ENCODE data around the gene PROK1.

Gene PROK1

GRCh38 chr1:110495926-110496600 is 45.1 kb downstream of the PROK1 start:
- ChIA-PET POLR2A (interaction anchor here (0.6 to 1.8 kb wide), 3 partner anchors 68 to 289 kb away, joined by 3 to 5 read pairs (median 3); no protein-coding TSS in a partner anchor), CTCF (interaction anchor here (0.6 to 7.7 kb wide), 48 partner anchors 9 to 445 kb away, joined by 3 to 107 read pairs (median 6); partner anchors contain the start of genes KCNA10, KCNC4, LAMTOR5 and RBM15)
- no peaks in the 10 kb centered on the region for H3K36me3 ChIP-seq (ENCODE audit: control insufficient read depth in 4 of 4, insufficient read depth in 4 of 4, low read length in 3 of 4)
- no peak overlapping the region for H3K4me3 ChIP-seq (ENCODE audit: control insufficient read depth in 1 of 7, extremely low read depth in 1 of 7, insufficient read depth in 4 of 7, low read depth in 2 of 7, low read length in 6 of 7)
- WGBS (ENCODE audit: insufficient coverage): 14% methylated on average over 6 of the region's 8 CpGs
- no peaks in the 10 kb centered on the region for H3K27me3 ChIP-seq (replicated peaks in 2 of 5; ENCODE audit: control insufficient read depth in 4 of 5, insufficient read depth in 5 of 5, low read length in 4 of 5)
- H3K4me1 ChIP-seq (ENCODE audit: control extremely low read depth in 1 of 4, control insufficient read depth in 4 of 4, insufficient read depth in 4 of 4, low read length in 3 of 4): peaks cover 3 to 28% (median 23%) of the 10 kb centered on the region in 4 experiments
- no peaks in the 10 kb centered on the region for H3K9me3 ChIP-seq (ENCODE audit: control extremely low read depth in 1 of 5, control insufficient read depth in 4 of 5, insufficient read depth in 2 of 5, low read depth in 1 of 5, low read length in 4 of 5)
- H3K27ac ChIP-seq (ENCODE audit: insufficient read depth in 1 of 2, low read depth in 1 of 2, low read length in 2 of 2, poor library complexity in 1 of 2, severe bottlenecking in 2 of 2): no peak overlapping the region
- peak; percentile 81 to 90 (median 85) for DNase-seq

DNA sequence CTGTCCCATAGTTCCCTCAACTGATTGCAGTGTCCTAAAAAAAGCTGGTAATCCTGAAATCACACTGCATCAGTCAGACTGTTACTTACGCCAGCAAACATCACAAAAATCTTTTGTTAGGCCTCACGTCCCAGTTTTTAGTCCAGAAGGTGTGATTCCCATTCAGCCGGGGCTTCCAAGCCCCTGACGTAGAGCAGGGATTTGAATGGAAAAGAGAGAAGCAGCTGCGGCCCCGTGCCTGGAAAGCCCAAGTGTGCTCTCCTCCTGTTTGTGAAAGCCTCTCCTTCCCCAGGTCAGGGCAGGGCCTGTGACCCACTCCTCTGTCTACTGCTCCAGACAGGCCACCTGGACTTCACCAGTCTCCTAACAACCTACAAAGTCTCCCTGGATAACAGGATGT is 47.3 kb downstream of the PROK1 start:
- 96% methylated on average over 4 of the region's 6 CpGs for WGBS (ENCODE audit: insufficient coverage)

GRCh38 chr1:110501488-110502132 is 50.7 kb downstream of the PROK1 start:
- Histone ChIP-seq H3K4me3 (ENCODE audit: control insufficient read depth in 1 of 7, extremely low read depth in 1 of 7, insufficient read depth in 4 of 7, low read depth in 2 of 7, low read length in 6 of 7) (no peak overlapping the region), H3K9me3 (ENCODE audit: control extremely low read depth in 1 of 5, control insufficient read depth in 4 of 5, insufficient read depth in 2 of 5, low read depth in 1 of 5, low read length in 4 of 5) (no peaks in the 10 kb centered on the region), H3K4me1 (ENCODE audit: control extremely low read depth in 1 of 4, control insufficient read depth in 4 of 4, insufficient read depth in 4 of 4, low read length in 3 of 4) (peaks cover 0 to 19% (median 7%) of the 10 kb centered on the region in 4 experiments), H3K27ac (ENCODE audit: insufficient read depth in 1 of 2, low read depth in 1 of 2, low read length in 2 of 2, poor library complexity in 1 of 2, severe bottlenecking in 2 of 2) (no peak overlapping the region), H3K27me3 (replicated peaks in 2 of 5; ENCODE audit: control insufficient read depth in 4 of 5, insufficient read depth in 5 of 5, low read length in 4 of 5) (no peaks in the 10 kb centered on the region), H3K36me3 (ENCODE audit: control insufficient read depth in 4 of 4, insufficient read depth in 4 of 4, low read length in 3 of 4) (no peaks in the 10 kb centered on the region)
- 97% methylated on average over 5 of the region's 6 CpGs for WGBS (ENCODE audit: insufficient coverage)
- ChIA-PET CTCF (interaction anchor here (0.6 to 1.9 kb wide), 10 partner anchors 10 to 1260 kb away, joined by 3 to 5 read pairs (median 3); no protein-coding TSS in a partner anchor), POLR2A (no interaction called here)
- DNase-seq: no peak

More for the DNA sequence above, 47.3 kb downstream of the PROK1 start:
- DNase-seq: no peak
- ChIA-PET CTCF (interaction anchor here (0.7 to 7.7 kb wide), 10 partner anchors 8 to 296 kb away, joined by 3 to 107 read pairs (median 49); partner anchors contain the start of genes KCNC4 and LAMTOR5), POLR2A (no interaction called here)
- Histone ChIP-seq H3K36me3 (ENCODE audit: control insufficient read depth in 4 of 4, insufficient read depth in 4 of 4, low read length in 3 of 4) (no peaks in the 10 kb centered on the region), H3K27ac (ENCODE audit: insufficient read depth in 1 of 2, low read depth in 1 of 2, low read length in 2 of 2, poor library complexity in 1 of 2, severe bottlenecking in 2 of 2) (no peak overlapping the region), H3K4me3 (ENCODE audit: control insufficient read depth in 1 of 7, extremely low read depth in 1 of 7, insufficient read depth in 4 of 7, low read depth in 2 of 7, low read length in 6 of 7) (no peak overlapping the region), H3K4me1 (ENCODE audit: control extremely low read depth in 1 of 4, control insufficient read depth in 4 of 4, insufficient read depth in 4 of 4, low read length in 3 of 4) (peaks cover 3 to 32% (median 26%) of the 10 kb centered on the region in 4 experiments), H3K27me3 (replicated peaks in 2 of 5; ENCODE audit: control insufficient read depth in 4 of 5, insufficient read depth in 5 of 5, low read length in 4 of 5) (no peaks in the 10 kb centered on the region), H3K9me3 (ENCODE audit: control extremely low read depth in 1 of 5, control insufficient read depth in 4 of 5, insufficient read depth in 2 of 5, low read depth in 1 of 5, low read length in 4 of 5) (no peaks in the 10 kb centered on the region)

DNA sequence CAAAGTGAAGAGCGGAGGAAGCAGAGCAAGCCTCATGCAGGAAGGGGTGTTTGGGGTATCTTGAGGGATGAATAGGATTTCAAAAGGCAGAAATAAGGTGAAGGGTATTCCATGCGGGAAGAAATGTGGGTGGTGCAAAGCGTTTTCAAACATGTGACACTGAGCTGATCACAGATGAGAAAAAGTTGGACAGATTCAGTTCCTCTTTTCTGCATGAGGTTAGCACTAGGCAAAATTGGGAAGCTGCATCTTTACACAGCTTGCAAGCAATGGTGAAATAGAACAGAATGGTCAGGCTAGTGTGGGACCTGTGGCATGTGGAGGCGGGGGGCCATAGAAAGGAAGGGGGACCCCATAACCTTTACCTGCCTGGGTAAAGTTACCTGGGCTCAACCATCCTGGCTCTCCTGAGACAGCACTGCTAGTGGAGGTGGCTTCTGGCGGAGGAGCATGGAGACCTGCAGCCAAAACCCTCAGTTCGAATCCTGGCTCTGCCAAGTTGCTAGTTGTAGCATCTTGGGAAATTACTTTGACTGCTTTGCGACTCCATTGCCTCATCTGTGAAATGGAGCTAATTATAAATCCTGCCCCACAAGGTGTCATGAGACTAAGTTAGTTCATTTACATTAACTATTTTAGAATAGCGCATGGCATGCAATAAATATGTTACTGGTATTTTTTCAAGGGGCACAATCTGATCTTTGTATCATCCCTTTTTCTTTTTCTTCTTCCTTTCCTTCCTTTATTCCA is 51.6 kb downstream of the PROK1 start:
- ChIA-PET POLR2A (no interaction called here), CTCF (interaction anchor here (0.6 to 1.9 kb wide), 9 partner anchors 12 to 305 kb away, joined by 3 to 5 read pairs (median 3); no protein-coding TSS in a partner anchor)
- Histone ChIP-seq H3K27me3 (replicated peaks in 2 of 5; ENCODE audit: control insufficient read depth in 4 of 5, insufficient read depth in 5 of 5, low read length in 4 of 5) (no peaks in the 10 kb centered on the region), H3K4me3 (ENCODE audit: control insufficient read depth in 1 of 7, extremely low read depth in 1 of 7, insufficient read depth in 4 of 7, low read depth in 2 of 7, low read length in 6 of 7) (no peak overlapping the region), H3K4me1 (ENCODE audit: control extremely low read depth in 1 of 4, control insufficient read depth in 4 of 4, insufficient read depth in 4 of 4, low read length in 3 of 4) (peaks cover 0 to 19% (median 7%) of the 10 kb centered on the region in 4 experiments), H3K9me3 (ENCODE audit: control extremely low read depth in 1 of 5, control insufficient read depth in 4 of 5, insufficient read depth in 2 of 5, low read depth in 1 of 5, low read length in 4 of 5) (no peaks in the 10 kb centered on the region), H3K36me3 (ENCODE audit: control insufficient read depth in 4 of 4, insufficient read depth in 4 of 4, low read length in 3 of 4) (no peaks in the 10 kb centered on the region), H3K27ac (ENCODE audit: insufficient read depth in 1 of 2, low read depth in 1 of 2, low read length in 2 of 2, poor library complexity in 1 of 2, severe bottlenecking in 2 of 2) (no peak overlapping the region)
- DNase-seq: peak; percentile 27 to 69 (median 68)
- WGBS (ENCODE audit: insufficient coverage): 48% methylated on average over 6 of the region's 8 CpGs

DNA sequence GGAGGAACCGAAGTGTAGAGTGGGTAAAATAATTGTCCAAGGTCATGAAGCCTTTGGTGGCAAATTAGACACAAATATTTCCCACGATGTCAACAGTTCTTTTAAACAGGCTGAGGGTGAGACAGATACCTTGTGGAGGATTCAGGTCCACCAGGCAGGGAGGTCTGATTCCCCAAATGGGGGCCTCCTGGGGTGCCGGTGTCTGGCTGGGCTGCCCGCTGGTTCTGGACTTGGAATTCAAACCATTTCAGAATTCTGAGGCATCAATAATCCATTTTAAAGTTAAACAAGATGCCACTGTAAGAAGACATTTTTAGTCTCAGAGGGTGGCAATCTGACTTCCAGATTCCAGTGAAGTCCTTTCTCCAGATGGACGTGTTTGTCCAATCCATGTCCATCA is 52.5 kb downstream of the PROK1 start:
- no peak overlapping the region for H3K4me3 ChIP-seq (ENCODE audit: control insufficient read depth in 1 of 7, extremely low read depth in 1 of 7, insufficient read depth in 4 of 7, low read depth in 2 of 7, low read length in 6 of 7)
- no peak for DNase-seq
- POLR2A ChIA-PET: no interaction called here
- H3K36me3 ChIP-seq (ENCODE audit: control insufficient read depth in 4 of 4, insufficient read depth in 4 of 4, low read length in 3 of 4): no peaks in the 10 kb centered on the region
- WGBS (ENCODE audit: insufficient coverage): 100% methylated on average over 2 of the region's 5 CpGs
- H3K4me1 ChIP-seq (ENCODE audit: control extremely low read depth in 1 of 4, control insufficient read depth in 4 of 4, insufficient read depth in 4 of 4, low read length in 3 of 4): peaks cover 0 to 19% (median 12%) of the 10 kb centered on the region in 4 experiments
- H3K27me3 ChIP-seq (replicated peaks in 2 of 5; ENCODE audit: control insufficient read depth in 4 of 5, insufficient read depth in 5 of 5, low read length in 4 of 5): no peaks in the 10 kb centered on the region
- H3K9me3 ChIP-seq (ENCODE audit: control extremely low read depth in 1 of 5, control insufficient read depth in 4 of 5, insufficient read depth in 2 of 5, low read depth in 1 of 5, low read length in 4 of 5): no peaks in the 10 kb centered on the region
- CTCF ChIA-PET: interaction anchor here (1.0 to 2.6 kb wide), 2 partner anchors 8 to 300 kb away, joined by 3 to 9 read pairs; no protein-coding TSS in a partner anchor
- H3K27ac ChIP-seq (ENCODE audit: insufficient read depth in 1 of 2, low read depth in 1 of 2, low read length in 2 of 2, poor library complexity in 1 of 2, severe bottlenecking in 2 of 2): no peak overlapping the region

DNA sequence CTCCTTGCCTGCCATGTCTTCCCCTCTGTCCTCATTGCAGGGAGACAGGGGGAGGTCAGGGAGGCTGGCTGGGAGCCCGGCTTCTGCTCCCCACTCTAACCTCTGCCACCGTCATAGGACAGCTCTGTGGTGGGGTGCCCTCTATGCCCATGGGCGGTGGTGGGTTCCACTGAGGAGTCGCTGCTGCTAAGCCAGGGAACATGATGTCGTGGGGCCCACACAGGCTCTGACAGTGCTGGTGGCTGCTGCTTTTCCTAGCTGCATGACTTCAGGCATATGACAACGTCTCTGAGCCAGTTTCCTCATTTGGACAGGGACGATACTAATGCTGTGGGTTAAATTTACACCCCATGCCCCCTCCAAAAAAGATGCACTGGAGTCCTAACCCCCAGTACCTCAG is 53.3 kb downstream of the PROK1 start:
- no peak for DNase-seq
- peaks cover 0 to 19% (median 12%) of the 10 kb centered on the region in 4 experiments for H3K4me1 ChIP-seq (ENCODE audit: control extremely low read depth in 1 of 4, control insufficient read depth in 4 of 4, insufficient read depth in 4 of 4, low read length in 3 of 4)
- ChIA-PET POLR2A (no interaction called here), CTCF (interaction anchor here (2.6 kb wide), 1 partner anchor 8 kb away, joined by 9 read pairs; no protein-coding TSS in a partner anchor)
- H3K27ac ChIP-seq (ENCODE audit: insufficient read depth in 1 of 2, low read depth in 1 of 2, low read length in 2 of 2, poor library complexity in 1 of 2, severe bottlenecking in 2 of 2): no peak overlapping the region
- H3K36me3 ChIP-seq (ENCODE audit: control insufficient read depth in 4 of 4, insufficient read depth in 4 of 4, low read length in 3 of 4): no peaks in the 10 kb centered on the region
- WGBS (ENCODE audit: insufficient coverage): 85% methylated on average over 7 of the region's 7 CpGs
- no peak overlapping the region for H3K4me3 ChIP-seq (ENCODE audit: control insufficient read depth in 1 of 7, extremely low read depth in 1 of 7, insufficient read depth in 4 of 7, low read depth in 2 of 7, low read length in 6 of 7)
- H3K9me3 ChIP-seq (ENCODE audit: control extremely low read depth in 1 of 5, control insufficient read depth in 4 of 5, insufficient read depth in 2 of 5, low read depth in 1 of 5, low read length in 4 of 5): no peaks in the 10 kb centered on the region
- no peaks in the 10 kb centered on the region for H3K27me3 ChIP-seq (replicated peaks in 2 of 5; ENCODE audit: control insufficient read depth in 4 of 5, insufficient read depth in 5 of 5, low read length in 4 of 5)
